Colonic mucosa (tissue), 4 donors: ENCODE measurements around the gene TMEM9. TPM values are rescaled to one million over a fixed set of nuclear protein-coding genes. Genes with fewer than 3 reads are reported as not detected.

Experiments
- DNase-seq: peaks from one replicate; pipeline ENCODE4 v3.0.0-alpha.2; 2020
- H3K27ac ChIP-seq: fragments of 200-600 bp; one replicate; pipeline ENCODE4 v1.8.0; 2021
- H3K27me3 ChIP-seq: fragments of 200-600 bp; one replicate; pipeline ENCODE4 v1.8.0; 2021
- H3K36me3 ChIP-seq: fragments of 200-600 bp; one replicate; pipeline ENCODE4 v1.8.0; 2021
- H3K4me1 ChIP-seq: fragments of 200-600 bp; one replicate; pipeline ENCODE4 v1.8.0; 2021; ENCODE audit warnings: mild to moderate bottlenecking
- H3K4me3 ChIP-seq: fragments of 200-600 bp; one replicate; pipeline ENCODE4 v1.8.0; 2021
- H3K9ac ChIP-seq, 2 donors: one replicate each; pipeline ENCODE4 v1.7.0; 2013; ENCODE audit warnings: control low read depth in 2 of 2, low read depth in 2 of 2, low read length in 2 of 2
- H3K9me3 ChIP-seq: fragments of 200-600 bp; one replicate; pipeline ENCODE4 v1.8.0; 2021
- CTCF ChIP-seq: fragments of 200-600 bp; IDR thresholded peaks from one replicate; pipeline ENCODE4 v1.8.0; 2022; ENCODE audit warnings: antibody characterized with exemption, mild to moderate bottlenecking
- intact Hi-C: fragments of 100-400 bp; cut with DNase I; formaldehyde crosslinking; loops from one replicate; pipeline ENCODE4 v1.14.1; 2022
- total RNA-seq, 2 donors: library from RNA; stranded (reverse); fragmentation: NEBNext Ultra II Directional in 1 of 2; extraction: Animal tissue kit (Norgen Biotek cat#: 25700) in 1 of 2; gene quantifications; one replicate each; pipeline ENCODE4 v1.2.1, GENCODE V29; 2021
- donor health status: healthy.
- donor health status: DM: no; HTN: no; CAD: no.
- donor health status: DM: no; HTN: no; CAD: no.

TMEM9 gene
- total RNA-seq, 2 donors from 2014 or later: 35.4 to 38.2 TPM

DNA sequence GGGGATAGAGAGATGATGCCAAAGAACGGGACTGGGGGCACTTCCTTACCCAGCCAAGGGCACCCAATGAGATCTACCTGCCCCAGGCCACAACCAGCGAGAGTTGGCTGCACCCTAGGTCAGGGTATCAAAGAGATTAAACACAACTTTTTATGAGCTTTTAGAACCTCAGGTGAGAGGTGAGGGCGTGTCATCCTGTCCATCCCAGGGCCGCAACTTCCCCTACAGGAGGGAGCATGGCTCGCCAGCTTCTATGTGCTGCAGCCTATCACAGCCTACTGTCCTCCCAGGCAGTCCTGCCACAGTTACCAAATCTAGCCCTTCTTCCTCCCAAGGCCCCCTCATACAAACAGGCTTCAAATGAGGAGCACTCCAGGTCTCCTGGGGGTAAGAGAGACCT is 12.9 kb downstream of the TMEM9 start:
- Histone ChIP-seq H3K27me3 (no peaks in the 10 kb centered on the region), H3K4me3 (no peak overlapping the region), H3K9ac (no peak overlapping the region), H3K9me3 (no peaks in the 10 kb centered on the region), H3K36me3 (no peaks in the 10 kb centered on the region), H3K4me1 (no peaks in the 10 kb centered on the region), H3K27ac (no peak overlapping the region)
- DNase-seq: no peak
- TF ChIP-seq CTCF: no peak
- intact Hi-C loops: no loop called here

GRCh38 chr1:201140941-201141260 is 13.4 kb downstream of the TMEM9 start:
- DNase-seq: no peak

DNA sequence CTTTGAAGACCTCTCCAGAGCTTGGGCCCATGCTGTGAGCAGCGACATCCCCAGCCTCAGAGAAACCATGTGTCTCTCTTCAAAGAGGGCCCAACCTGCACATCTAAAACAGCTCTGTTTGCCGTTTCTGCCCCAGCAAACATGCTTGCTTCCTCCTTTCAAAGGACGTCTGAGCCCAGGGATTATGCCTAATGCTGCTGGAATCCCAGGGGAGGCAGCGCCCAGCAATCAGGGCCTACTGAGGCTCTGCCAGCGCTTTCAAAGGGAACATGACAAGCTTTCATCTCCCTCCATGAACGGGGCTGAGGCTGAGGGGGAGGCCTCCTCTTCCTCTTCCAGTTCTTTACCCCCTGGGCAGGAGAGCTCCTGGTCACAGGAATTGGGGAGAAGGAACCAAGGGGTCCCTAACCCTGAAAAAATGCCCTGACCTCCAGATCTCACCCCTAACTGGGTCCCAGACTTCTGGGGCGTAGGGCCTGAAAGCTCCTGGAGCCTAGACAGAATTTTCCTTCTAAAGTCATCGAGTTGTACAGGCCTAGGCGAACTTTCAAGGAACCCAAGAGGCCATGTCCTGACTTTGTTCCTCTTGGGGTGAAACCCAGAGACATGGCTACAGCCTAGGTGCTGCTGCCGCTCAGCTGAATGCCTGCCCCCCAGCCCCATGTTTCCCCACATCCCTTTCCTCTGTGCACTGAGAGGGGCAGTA is 13.9 kb downstream of the TMEM9 start:
- no peaks in the 10 kb centered on the region for H3K27me3 ChIP-seq
- H3K9me3 ChIP-seq: no peaks in the 10 kb centered on the region
- H3K36me3 ChIP-seq: no peaks in the 10 kb centered on the region
- no peak for DNase-seq
- TF ChIP-seq CTCF: no peak
- intact Hi-C loops: no loop called here
- no peaks in the 10 kb centered on the region for H3K4me1 ChIP-seq
- H3K4me3 ChIP-seq: no peak overlapping the region
- no peak overlapping the region for H3K9ac ChIP-seq
- no peak overlapping the region for H3K27ac ChIP-seq

More at GRCh38 chr1:201140941-201141260, 13.4 kb downstream of the TMEM9 start:
- no peak overlapping the region for H3K4me3 ChIP-seq
- H3K9me3 ChIP-seq: no peaks in the 10 kb centered on the region
- no peaks in the 10 kb centered on the region for H3K4me1 ChIP-seq
- intact Hi-C loops: no loop called here
- no peaks in the 10 kb centered on the region for H3K27me3 ChIP-seq
- no peak overlapping the region for H3K9ac ChIP-seq
- H3K36me3 ChIP-seq: no peaks in the 10 kb centered on the region
- TF ChIP-seq CTCF: no peak
- no peak overlapping the region for H3K27ac ChIP-seq

- Histone ChIP-seq H3K9me3 (no peaks in the 10 kb centered on the region), H3K4me3 (no peak overlapping the region), H3K27ac (no peak overlapping the region), H3K27me3 (no peaks in the 10 kb centered on the region), H3K4me1 (no peaks in the 10 kb centered on the region), H3K36me3 (no peaks in the 10 kb centered on the region), H3K9ac (no peak overlapping the region)
- TF ChIP-seq CTCF: no peak
- intact Hi-C loops: no loop called here
- no peak for DNase-seq
Observed at GRCh38 chr1:201139756-201140155, 14.5 kb downstream of the TMEM9 start.

GRCh38 chr1:201139306-201139705 is 15.0 kb downstream of the TMEM9 start:
- no peaks in the 10 kb centered on the region for H3K9me3 ChIP-seq
- H3K36me3 ChIP-seq: no peaks in the 10 kb centered on the region
- intact Hi-C loops: no loop called here
- DNase-seq: no peak
- H3K4me1 ChIP-seq: no peaks in the 10 kb centered on the region
- H3K27ac ChIP-seq: no peak overlapping the region
- no peak overlapping the region for H3K4me3 ChIP-seq
- no peaks in the 10 kb centered on the region for H3K27me3 ChIP-seq
- H3K9ac ChIP-seq: no peak overlapping the region
- TF ChIP-seq CTCF: no peak
